Fibroblast of lung (primary cell): ENCODE data around the gene LMF2. TPM values are rescaled to one million over a fixed set of nuclear protein-coding genes. Genes with fewer than 3 reads are reported as not detected.

Experiments
- DNase-seq, 2 donors: peaks; one replicate each; pipeline versions ENCODE4 v3.0.0 to v3.0.0-alpha.2; 2010; ENCODE audit warnings: low read depth in 2 of 2
- H2AFZ ChIP-seq: 2 replicates; pipeline ENCODE4 v1.5.1; 2012; ENCODE audit warnings: low read length, control low read depth, inconsistent platforms
- H3K27ac ChIP-seq: 2 replicates; pipeline ENCODE4 v1.5.1; 2011; ENCODE audit warnings: low read length, control low read depth; ENCODE audit not compliant: insufficient read depth
- H3K27me3 ChIP-seq: 2 replicates; pipeline ENCODE4 v1.5.1; 2011; ENCODE audit warnings: mild to moderate bottlenecking, low read length; ENCODE audit not compliant: control insufficient read depth, insufficient read depth
- H3K36me3 ChIP-seq: 2 replicates; pipeline ENCODE4 v1.5.1; 2011; ENCODE audit warnings: low read length; ENCODE audit not compliant: control insufficient read depth, insufficient read depth
- H3K4me1 ChIP-seq: 2 replicates; pipeline ENCODE4 v1.5.1; 2011; ENCODE audit warnings: low read length; ENCODE audit not compliant: control insufficient read depth, insufficient read depth; ENCODE audit errors: extremely low read depth
- H3K4me2 ChIP-seq: 2 replicates; pipeline ENCODE4 v1.5.1; 2011; ENCODE audit warnings: low read length, control low read depth; ENCODE audit not compliant: insufficient read depth; ENCODE audit errors: extremely low read depth
- H3K4me3 ChIP-seq, 4 experiments: fragments of 200-600 bp in 1 of 4; sonication (generic) in 1 of 4; replicated peaks in 1 of 4; 2 replicates each; pipeline ENCODE4 v1.5.1; 2011 to 2016; ENCODE audit warnings: low read length in 4 of 4, low read depth in 3 of 4, mild to moderate bottlenecking in 3 of 4, control low read depth in 2 of 4, inconsistent platforms in 1 of 4, mixed read lengths in 1 of 4; ENCODE audit not compliant: insufficient read depth in 1 of 4; ENCODE audit errors: control extremely low read depth in 1 of 4
- H3K79me2 ChIP-seq: 2 replicates; pipeline ENCODE4 v1.5.1; 2012; ENCODE audit warnings: mild to moderate bottlenecking, low read length, inconsistent platforms; ENCODE audit not compliant: control insufficient read depth, insufficient read depth
- H3K9ac ChIP-seq: 2 replicates; pipeline ENCODE4 v1.5.1; 2011; ENCODE audit warnings: mild to moderate bottlenecking, low read length, control low read depth; ENCODE audit not compliant: insufficient read depth
- H3K9me3 ChIP-seq: 2 replicates; pipeline ENCODE4 v1.5.1; 2012; ENCODE audit warnings: low read depth, low read length; ENCODE audit not compliant: control insufficient read depth, insufficient read depth
- H4K20me1 ChIP-seq: 2 replicates; pipeline ENCODE4 v1.5.1; 2011; ENCODE audit warnings: low read length; ENCODE audit not compliant: control insufficient read depth, insufficient read depth; ENCODE audit errors: extremely low read depth
- EZH2 ChIP-seq: IDR thresholded peaks from 2 replicates; pipeline ENCODE4 v1.5.1; 2012; ENCODE audit warnings: low read length, control low read depth, mild to moderate bottlenecking; ENCODE audit errors: missing control alignments
- polyA plus RNA-seq, 2 donors: library from polyadenylated mRNA; depleted of rRNA in 1 of 2; stranded (reverse) in 1 of 2; unstranded in 1 of 2; fragments of >200 nt; gene quantifications; 2 replicates each; pipeline ENCODE4 v1.2.1, GENCODE V29; 2011 to 2012; ENCODE audit warnings: missing spikeins in 1 of 2
- total RNA-seq: library from RNA; depleted of rRNA; stranded (reverse); fragments of >200 nt; gene quantifications from 2 replicates; pipeline ENCODE4 v1.2.1, GENCODE V29; 2014
- TF ChIP-seq, protein P1 (sequence below), 2 donors: IDR thresholded peaks in 1 of 2; conservative IDR thresholded peaks in 1 of 2; 1 replicate in 1 of 2; 2 replicates in 1 of 2; pipeline ENCODE4 v1.5.1; 2011 to 2012; ENCODE audit warnings: low read length in 2 of 2, control low read depth in 1 of 2, inconsistent platforms in 1 of 2, low read depth in 1 of 2, mild to moderate bottlenecking in 1 of 2

The LMF2 gene
- total and polyA plus RNA-seq, 2 donors (not counting 1 experiment from before 2014, with no cell fraction given) = 25.8 to 37.8 TPM

- no peak within 1 kb of the TSS for H3K9ac ChIP-seq
- H3K27ac ChIP-seq = no peak within 1 kb of the TSS
- peak within 1 kb of the TSS in 3 of 4 experiments; percentile 17 to 70 (median 60) for H3K4me3 ChIP-seq
- H3K79me2 ChIP-seq = no peaks in the 10 kb centered on the region
- no peak within 1 kb of the TSS for H2AFZ ChIP-seq
- no peak for TF ChIP-seq EZH2
- TF ChIP-seq, protein P1, sequence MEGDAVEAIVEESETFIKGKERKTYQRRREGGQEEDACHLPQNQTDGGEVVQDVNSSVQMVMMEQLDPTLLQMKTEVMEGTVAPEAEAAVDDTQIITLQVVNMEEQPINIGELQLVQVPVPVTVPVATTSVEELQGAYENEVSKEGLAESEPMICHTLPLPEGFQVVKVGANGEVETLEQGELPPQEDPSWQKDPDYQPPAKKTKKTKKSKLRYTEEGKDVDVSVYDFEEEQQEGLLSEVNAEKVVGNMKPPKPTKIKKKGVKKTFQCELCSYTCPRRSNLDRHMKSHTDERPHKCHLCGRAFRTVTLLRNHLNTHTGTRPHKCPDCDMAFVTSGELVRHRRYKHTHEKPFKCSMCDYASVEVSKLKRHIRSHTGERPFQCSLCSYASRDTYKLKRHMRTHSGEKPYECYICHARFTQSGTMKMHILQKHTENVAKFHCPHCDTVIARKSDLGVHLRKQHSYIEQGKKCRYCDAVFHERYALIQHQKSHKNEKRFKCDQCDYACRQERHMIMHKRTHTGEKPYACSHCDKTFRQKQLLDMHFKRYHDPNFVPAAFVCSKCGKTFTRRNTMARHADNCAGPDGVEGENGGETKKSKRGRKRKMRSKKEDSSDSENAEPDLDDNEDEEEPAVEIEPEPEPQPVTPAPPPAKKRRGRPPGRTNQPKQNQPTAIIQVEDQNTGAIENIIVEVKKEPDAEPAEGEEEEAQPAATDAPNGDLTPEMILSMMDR (conservative IDR thresholded peaks at IDR 0.05 in 1 of 2, IDR thresholded peaks at IDR 0.05 in 1 of 2; ENCODE audit: low read depth in 1 of 2, low read length in 2 of 2) = no peak
- DNase-seq = peak in 1 of 2 donors; percentile 31
- peak within 1 kb of the TSS; percentile 25 for H3K4me2 ChIP-seq
- no peaks in the 10 kb centered on the region for H3K36me3 ChIP-seq
- no peaks in the 10 kb centered on the region for H3K4me1 ChIP-seq
- H3K9me3 ChIP-seq = no peaks in the 10 kb centered on the region
- H4K20me1 ChIP-seq = no peaks in the 10 kb centered on the region
- H3K27me3 ChIP-seq = peaks cover 32% of the 10 kb centered on the region
Observed at GRCh38 chr22:50481440-50482106, 25.9 kb downstream of the LMF2 start, which contains the start of gene ADM2. ADM2 (plus strand) TSS chr22:50481543; CDS start chr22:50481848, 305 bp downstream.

DNA sequence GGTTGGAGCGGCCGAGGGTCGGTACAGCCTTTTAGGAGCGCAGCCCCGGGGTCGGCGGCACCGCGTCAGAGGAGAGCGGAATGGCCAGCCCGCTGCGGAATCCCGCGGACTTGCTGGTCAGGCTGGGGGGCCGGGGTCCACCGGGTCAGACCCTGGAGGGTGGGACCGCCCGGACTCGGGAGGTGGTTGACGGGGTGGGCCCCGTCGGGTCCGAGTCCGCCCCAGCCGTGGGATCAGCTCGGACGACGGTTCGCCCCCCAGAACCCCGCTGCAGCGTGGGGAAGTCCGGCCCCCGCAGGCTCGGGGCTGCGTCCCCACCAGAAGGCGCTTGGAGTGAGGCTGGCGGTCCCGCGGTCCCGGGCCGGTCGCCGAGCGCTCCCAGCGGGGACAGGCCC, 26.5 kb downstream of the LMF2 start:
- H3K79me2 ChIP-seq = no peaks in the 10 kb centered on the region
- no peak overlapping the region for H3K4me2 ChIP-seq
- H2AFZ ChIP-seq = no peak overlapping the region
- no peaks in the 10 kb centered on the region for H3K36me3 ChIP-seq
- H4K20me1 ChIP-seq = no peaks in the 10 kb centered on the region
- H3K27ac ChIP-seq = no peak overlapping the region
- DNase-seq = no peak
- no peaks in the 10 kb centered on the region for H3K4me1 ChIP-seq
- H3K27me3 ChIP-seq = peaks cover 32% of the 10 kb centered on the region
- TF ChIP-seq, protein P1 (conservative IDR thresholded peaks at IDR 0.05 in 1 of 2, IDR thresholded peaks at IDR 0.05 in 1 of 2; ENCODE audit: low read depth in 1 of 2, low read length in 2 of 2) = no peak
- peak; percentile 86 for TF ChIP-seq EZH2
- H3K9me3 ChIP-seq = no peaks in the 10 kb centered on the region
- peak overlapping the region in 1 of 4 experiments; percentile 60 for H3K4me3 ChIP-seq
- H3K9ac ChIP-seq = no peak overlapping the region

- no peaks in the 10 kb centered on the region for H3K9me3 ChIP-seq
- no peak overlapping the region for H3K4me3 ChIP-seq
- DNase-seq = no peak
- no peaks in the 10 kb centered on the region for H3K79me2 ChIP-seq
- no peak overlapping the region for H3K27ac ChIP-seq
- H2AFZ ChIP-seq = no peak overlapping the region
- H4K20me1 ChIP-seq = no peaks in the 10 kb centered on the region
- TF ChIP-seq, protein P1 (conservative IDR thresholded peaks at IDR 0.05 in 1 of 2, IDR thresholded peaks at IDR 0.05 in 1 of 2; ENCODE audit: low read depth in 1 of 2, low read length in 2 of 2) = no peak
- TF ChIP-seq EZH2 = no peak
- H3K4me1 ChIP-seq = peaks cover 3% of the 10 kb centered on the region
- H3K9ac ChIP-seq = no peak overlapping the region
- H3K4me2 ChIP-seq = no peak overlapping the region
- no peaks in the 10 kb centered on the region for H3K36me3 ChIP-seq
- H3K27me3 ChIP-seq = peaks cover 32% of the 10 kb centered on the region
Observed at GRCh38 chr22:50479721-50480120, 27.8 kb downstream of the LMF2 start.
